ENCODE data around the gene AREL1. TPM values are rescaled to one million over a fixed set of nuclear protein-coding genes. Genes with fewer than 3 reads are reported as not detected.

The AREL1 gene
- total RNA-seq, 1 donor from 2014 or later = 51.5 TPM

DNA sequence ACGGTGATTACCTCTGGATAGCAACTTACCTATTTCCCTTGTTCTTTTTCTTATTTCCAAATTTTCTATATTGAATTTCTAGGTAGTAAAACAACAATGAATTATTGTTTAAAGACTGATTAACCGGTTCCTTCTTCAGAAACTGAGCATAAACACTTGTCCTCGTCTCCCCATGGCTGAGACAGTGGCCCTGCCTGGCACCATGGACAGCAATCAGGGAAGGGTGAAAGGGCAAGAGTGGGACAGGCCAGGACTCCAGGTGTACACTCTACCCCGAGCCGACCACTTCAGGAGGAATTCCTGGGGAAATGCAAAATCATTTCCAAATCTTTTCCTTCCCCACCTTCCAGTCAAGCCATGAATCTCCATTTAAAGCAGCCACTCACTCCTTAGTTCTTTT, 52.0 kb downstream of the AREL1 start:
- Mint-ChIP-seq H3K27me3 (ENCODE audit: low read depth) (no peaks in the 10 kb centered on the region), H3K9me3 (no peaks in the 10 kb centered on the region), H3K36me3 (ENCODE audit: low read depth) (peaks cover 8% of the 10 kb centered on the region), H3K27ac (ENCODE audit: unreplicated experiment) (no peak overlapping the region), H3K4me1 (no peaks in the 10 kb centered on the region), H3K4me3 (no peak overlapping the region)
- no peak for DNase-seq (ENCODE audit: low read depth, low spot score)
- TF ChIP-seq, protein P1, sequence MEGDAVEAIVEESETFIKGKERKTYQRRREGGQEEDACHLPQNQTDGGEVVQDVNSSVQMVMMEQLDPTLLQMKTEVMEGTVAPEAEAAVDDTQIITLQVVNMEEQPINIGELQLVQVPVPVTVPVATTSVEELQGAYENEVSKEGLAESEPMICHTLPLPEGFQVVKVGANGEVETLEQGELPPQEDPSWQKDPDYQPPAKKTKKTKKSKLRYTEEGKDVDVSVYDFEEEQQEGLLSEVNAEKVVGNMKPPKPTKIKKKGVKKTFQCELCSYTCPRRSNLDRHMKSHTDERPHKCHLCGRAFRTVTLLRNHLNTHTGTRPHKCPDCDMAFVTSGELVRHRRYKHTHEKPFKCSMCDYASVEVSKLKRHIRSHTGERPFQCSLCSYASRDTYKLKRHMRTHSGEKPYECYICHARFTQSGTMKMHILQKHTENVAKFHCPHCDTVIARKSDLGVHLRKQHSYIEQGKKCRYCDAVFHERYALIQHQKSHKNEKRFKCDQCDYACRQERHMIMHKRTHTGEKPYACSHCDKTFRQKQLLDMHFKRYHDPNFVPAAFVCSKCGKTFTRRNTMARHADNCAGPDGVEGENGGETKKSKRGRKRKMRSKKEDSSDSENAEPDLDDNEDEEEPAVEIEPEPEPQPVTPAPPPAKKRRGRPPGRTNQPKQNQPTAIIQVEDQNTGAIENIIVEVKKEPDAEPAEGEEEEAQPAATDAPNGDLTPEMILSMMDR (conservative IDR thresholded peaks at IDR 0.05) = no peak

DNA sequence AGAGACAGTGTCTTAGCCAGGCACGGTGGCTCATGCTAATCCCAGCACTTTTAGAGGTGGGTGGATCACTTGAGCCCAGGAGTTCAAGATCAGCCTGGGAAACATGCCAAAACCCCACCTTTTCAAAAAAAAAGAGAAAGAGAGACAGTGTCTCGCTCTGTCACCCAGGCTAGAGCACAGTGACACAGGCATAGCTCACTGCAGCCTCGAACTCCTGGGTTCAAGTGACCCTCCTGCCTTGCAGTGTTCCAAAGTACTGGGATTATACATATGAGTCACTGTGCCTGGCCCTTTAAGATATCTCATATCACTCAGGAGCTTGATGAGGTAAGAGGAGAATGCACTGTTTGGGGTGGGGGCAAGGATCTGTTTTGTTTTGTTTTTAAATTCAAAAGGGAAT, 52.7 kb downstream of the AREL1 start:
- peaks cover 8% of the 10 kb centered on the region for H3K36me3 Mint-ChIP-seq (ENCODE audit: low read depth)

DNA sequence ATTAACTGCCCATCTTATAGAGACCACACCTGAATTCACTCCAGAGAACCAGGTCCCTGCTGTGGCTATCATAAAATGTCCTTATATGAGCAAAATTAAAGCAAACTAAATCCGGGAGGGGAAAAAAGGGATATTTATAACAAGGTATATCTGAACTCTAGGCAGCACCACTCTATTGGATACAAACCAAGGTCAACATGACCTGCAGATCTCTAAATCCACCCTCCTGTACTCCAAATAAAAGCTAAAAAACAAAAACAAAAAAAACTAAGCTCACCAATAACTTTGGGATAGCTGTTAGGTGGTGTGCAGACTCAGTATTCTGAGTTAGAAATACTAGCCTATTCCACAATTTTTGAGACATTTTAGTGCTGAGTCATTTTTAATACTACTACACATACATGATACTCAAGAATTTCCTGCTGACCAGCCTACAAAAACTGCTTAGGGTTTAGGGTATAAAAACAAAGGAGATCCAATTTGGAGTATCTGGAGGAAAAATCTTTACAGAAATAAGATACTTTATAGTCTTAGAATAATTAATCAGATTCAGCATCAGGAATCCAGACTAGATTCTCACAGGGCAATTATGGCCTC, 54.2 kb downstream of the AREL1 start:
- Mint-ChIP-seq H3K9me3 (no peaks in the 10 kb centered on the region), H3K36me3 (ENCODE audit: low read depth) (peaks cover 5% of the 10 kb centered on the region), H3K4me1 (no peaks in the 10 kb centered on the region), H3K4me3 (no peak overlapping the region), H3K27ac (ENCODE audit: unreplicated experiment) (no peak overlapping the region), H3K27me3 (ENCODE audit: low read depth) (no peaks in the 10 kb centered on the region)
- TF ChIP-seq, protein P1 (conservative IDR thresholded peaks at IDR 0.05) = no peak
- DNase-seq (ENCODE audit: low read depth, low spot score) = no peak

More for the DNA sequence above, 52.7 kb downstream of the AREL1 start:
- H3K9me3 Mint-ChIP-seq = no peaks in the 10 kb centered on the region
- TF ChIP-seq, protein P1 (conservative IDR thresholded peaks at IDR 0.05) = no peak
- H3K27ac Mint-ChIP-seq (ENCODE audit: unreplicated experiment) = no peak overlapping the region
- no peak overlapping the region for H3K4me3 Mint-ChIP-seq
- DNase-seq (ENCODE audit: low read depth, low spot score) = no peak
- H3K27me3 Mint-ChIP-seq (ENCODE audit: low read depth) = no peaks in the 10 kb centered on the region
- H3K4me1 Mint-ChIP-seq = no peaks in the 10 kb centered on the region

DNA sequence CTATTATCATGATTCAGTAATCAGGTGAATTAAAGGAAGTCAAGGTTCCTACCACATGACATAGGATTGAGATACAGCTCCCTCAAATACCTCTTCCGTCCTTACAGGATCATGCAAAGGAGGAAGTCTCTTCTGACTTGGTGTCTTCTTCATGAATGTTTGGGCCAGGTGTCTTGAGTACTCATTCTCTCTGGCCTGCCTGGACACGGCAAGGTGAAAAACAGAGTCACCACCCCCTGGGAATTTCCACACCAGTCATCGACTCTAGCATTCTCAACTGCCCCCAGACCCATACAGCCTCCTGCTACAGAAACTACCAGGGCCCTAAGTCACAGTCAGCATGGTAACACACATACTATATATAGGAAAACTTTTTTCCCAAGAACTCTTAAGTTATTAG, 55.9 kb downstream of the AREL1 start:
- Mint-ChIP-seq H3K4me1 (no peaks in the 10 kb centered on the region), H3K36me3 (ENCODE audit: low read depth) (no peaks in the 10 kb centered on the region), H3K27me3 (ENCODE audit: low read depth) (no peaks in the 10 kb centered on the region), H3K27ac (ENCODE audit: unreplicated experiment) (no peak overlapping the region), H3K9me3 (no peaks in the 10 kb centered on the region), H3K4me3 (no peak overlapping the region)
- DNase-seq (ENCODE audit: low read depth, low spot score) = no peak
- TF ChIP-seq, protein P1 (conservative IDR thresholded peaks at IDR 0.05) = no peak

DNA sequence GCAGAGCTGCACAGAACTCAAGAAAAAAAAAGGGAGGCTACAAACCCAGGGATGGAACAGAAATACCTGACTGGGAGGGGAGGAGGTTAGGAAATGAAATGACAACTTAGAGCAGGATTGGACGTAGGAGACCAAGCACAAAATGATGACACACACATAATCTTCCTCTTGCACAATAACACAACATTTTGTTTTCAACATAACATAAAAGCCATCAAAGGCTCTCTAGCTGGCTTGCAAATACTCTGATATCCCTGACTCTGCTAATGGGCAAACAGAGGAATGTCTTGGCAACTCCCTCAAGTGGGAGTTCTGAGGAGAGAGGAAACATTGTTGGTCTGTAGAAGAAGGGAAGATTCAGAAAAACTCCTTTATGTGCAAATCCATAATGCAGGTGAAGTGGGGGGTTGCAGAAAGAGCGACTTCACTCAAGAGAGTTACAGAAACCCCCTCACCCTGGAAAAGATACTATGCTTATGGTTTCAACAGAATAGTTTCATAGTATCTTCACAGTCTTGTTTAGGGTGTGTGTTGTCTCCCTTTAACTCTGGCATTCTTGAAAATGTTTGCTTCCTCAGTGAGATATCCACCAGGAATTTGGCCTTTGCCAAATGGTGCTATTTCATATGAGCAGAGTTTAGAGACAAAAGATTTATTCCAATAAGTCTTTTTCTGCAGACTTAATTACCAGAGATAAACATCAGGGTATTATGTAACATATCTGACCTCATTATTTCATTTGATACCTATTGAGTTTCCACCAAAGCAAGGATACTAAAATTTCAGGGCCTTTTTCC, 57.1 kb downstream of the AREL1 start:
- no peak for DNase-seq (ENCODE audit: low read depth, low spot score)
- no peak overlapping the region for H3K4me3 Mint-ChIP-seq
- no peak overlapping the region for H3K27ac Mint-ChIP-seq (ENCODE audit: unreplicated experiment)
- H3K36me3 Mint-ChIP-seq (ENCODE audit: low read depth) = no peaks in the 10 kb centered on the region
- H3K4me1 Mint-ChIP-seq = no peaks in the 10 kb centered on the region
- H3K27me3 Mint-ChIP-seq (ENCODE audit: low read depth) = no peaks in the 10 kb centered on the region
- H3K9me3 Mint-ChIP-seq = no peaks in the 10 kb centered on the region
- TF ChIP-seq, protein P1 (conservative IDR thresholded peaks at IDR 0.05) = no peak

Measured in neural crest cell (in vitro differentiated cells).